Activated B cell treated with CpG ODN at 0.5 μM for 24 hours (primary cell): ENCODE data around the gene C6. TPM values are rescaled to one million over a fixed set of nuclear protein-coding genes. Genes with fewer than 3 reads are reported as not detected.

Experiments
- ATAC-seq: fragments of 200-7000 bp; cut with Tn5 transposase; one replicate; pipeline ENCODE4 v1.10.0; 2021; ENCODE audit warnings: low read depth, mild to moderate bottlenecking, moderate library complexity
- CTCF ChIA-PET: fragments of 350-600 bp; sonication (Branson Sonifier 250); formaldehyde crosslinking; loops from one replicate; lab custom pipeline; 2021; ENCODE audit warnings: antibody characterized with exemption; lab: Charles Lee
- POLR2A ChIA-PET: fragments of 350-600 bp; sonication (Branson Sonifier 250); formaldehyde crosslinking; loops from one replicate; lab custom pipeline; 2021; ENCODE audit warnings: antibody characterized with exemption; lab: Charles Lee
- DNase-seq: peaks from one replicate; pipeline ENCODE4 v3.0.0; 2022
- H3K27ac Mint-ChIP-seq: one replicate; pipeline ENCODE4 v1.8.0; 2020; ENCODE audit warnings: mixed read lengths
- H3K27me3 Mint-ChIP-seq: one replicate; pipeline ENCODE4 v1.8.0; 2021; ENCODE audit warnings: mixed read lengths
- H3K36me3 Mint-ChIP-seq: one replicate; pipeline ENCODE4 v1.8.0; 2021; ENCODE audit warnings: low read depth, mixed read lengths
- H3K4me1 Mint-ChIP-seq: one replicate; pipeline ENCODE4 v1.8.0; 2021; ENCODE audit warnings: mixed read lengths
- H3K4me3 Mint-ChIP-seq: one replicate; pipeline ENCODE4 v1.8.0; 2020; ENCODE audit warnings: mild to moderate bottlenecking, mixed read lengths
- H3K9me3 Mint-ChIP-seq: one replicate; pipeline ENCODE4 v1.8.0; 2020; ENCODE audit warnings: mixed read lengths
- CTCF ChIP-seq: fragments of 200-600 bp; IDR thresholded peaks from one replicate; pipeline ENCODE4 v1.8.0; 2022; ENCODE audit warnings: antibody characterized with exemption, mild to moderate bottlenecking
- intact Hi-C: fragments of 100-400 bp; cut with micrococcal nuclease; formaldehyde crosslinking; loops from one replicate; pipeline ENCODE4 v1.15.1; 2024
- total RNA-seq: library from RNA; stranded (reverse); gene quantifications from 2 replicates; pipeline ENCODE4 v1.2.3, GENCODE V29; 2022

The C6 gene
- total RNA-seq, 1 donor from 2014 or later, result not detected

GRCh38 chr5:41201082-41201772, 12.1 kb downstream of the C6 start:
- no peak for TF ChIP-seq CTCF
- DNase-seq, result no peak
- no peak overlapping the region for H3K27ac Mint-ChIP-seq
- no peaks in the 10 kb centered on the region for H3K27me3 Mint-ChIP-seq
- no peaks in the 10 kb centered on the region for H3K4me1 Mint-ChIP-seq
- ChIA-PET CTCF (no interaction called here), POLR2A (no interaction called here)
- no peak for ATAC-seq
- no peaks in the 10 kb centered on the region for H3K36me3 Mint-ChIP-seq
- H3K4me3 Mint-ChIP-seq, result no peak overlapping the region
- intact Hi-C loops, result no loop called here
- peaks cover 3% of the 10 kb centered on the region for H3K9me3 Mint-ChIP-seq

- intact Hi-C loops, result no loop called here
- ChIA-PET POLR2A (no interaction called here), CTCF (no interaction called here)
- TF ChIP-seq CTCF, result no peak
- no peak for ATAC-seq
- Mint-ChIP-seq H3K27me3 (no peaks in the 10 kb centered on the region), H3K4me1 (no peaks in the 10 kb centered on the region), H3K9me3 (peaks cover 3% of the 10 kb centered on the region), H3K4me3 (no peak overlapping the region), H3K27ac (no peak overlapping the region), H3K36me3 (no peaks in the 10 kb centered on the region)
- DNase-seq, result no peak
Observed at GRCh38 chr5:41200506-41200905, 12.8 kb downstream of the C6 start.

- POLR2A ChIA-PET, result no interaction called here
Observed at GRCh38 chr5:41199660-41200059, 13.7 kb downstream of the C6 start.

GRCh38 chr5:41196197-41196596, 17.1 kb downstream of the C6 start:
- CTCF ChIA-PET, result no interaction called here
- intact Hi-C loops, result no loop called here
- Mint-ChIP-seq H3K36me3 (no peaks in the 10 kb centered on the region), H3K27me3 (no peaks in the 10 kb centered on the region), H3K27ac (no peak overlapping the region), H3K9me3 (no peaks in the 10 kb centered on the region), H3K4me1 (no peaks in the 10 kb centered on the region), H3K4me3 (no peak overlapping the region)
- DNase-seq (no peak), ATAC-seq (no peak)
- TF ChIP-seq CTCF, result no peak
- POLR2A ChIA-PET, result no interaction called here

More at GRCh38 chr5:41199660-41200059, 13.7 kb downstream of the C6 start:
- no peaks in the 10 kb centered on the region for H3K4me1 Mint-ChIP-seq
- DNase-seq (no peak), ATAC-seq (no peak)
- no peak overlapping the region for H3K4me3 Mint-ChIP-seq
- no peaks in the 10 kb centered on the region for H3K9me3 Mint-ChIP-seq
- H3K36me3 Mint-ChIP-seq, result no peaks in the 10 kb centered on the region
- H3K27ac Mint-ChIP-seq, result no peak overlapping the region
- no peak for TF ChIP-seq CTCF
- CTCF ChIA-PET, result no interaction called here
- H3K27me3 Mint-ChIP-seq, result no peaks in the 10 kb centered on the region
- intact Hi-C loops, result no loop called here

GRCh38 chr5:41195228-41195627, 18.1 kb downstream of the C6 start:
- POLR2A ChIA-PET, result no interaction called here
- DNase-seq (no peak), ATAC-seq (no peak)
- H3K27ac Mint-ChIP-seq, result no peak overlapping the region
- intact Hi-C loops, result no loop called here
- H3K27me3 Mint-ChIP-seq, result no peaks in the 10 kb centered on the region
- CTCF ChIA-PET, result no interaction called here
- H3K4me3 Mint-ChIP-seq, result no peak overlapping the region
- no peak for TF ChIP-seq CTCF
- H3K4me1 Mint-ChIP-seq, result no peaks in the 10 kb centered on the region
- H3K9me3 Mint-ChIP-seq, result no peaks in the 10 kb centered on the region
- no peaks in the 10 kb centered on the region for H3K36me3 Mint-ChIP-seq
